Uterus (tissue), 2 donors: ENCODE results near the gene JAML.

Experiments used
- POLR2A ChIP-seq, 2 donors: fragments of 450-650 bp; IDR thresholded peaks; one replicate each; pipeline ENCODE4 v1.6.1; 2016; ENCODE audit warnings: antibody characterized with exemption in 2 of 2, mild to moderate bottlenecking in 1 of 2, moderate library complexity in 1 of 2
- TF ChIP-seq, protein P1 (sequence below), 4 experiments: fragments of 200-600 bp in 2 of 4; fragments of 450-650 bp in 2 of 4; sonication (generic) in 2 of 4; IDR thresholded peaks; one replicate each; pipeline ENCODE4 v1.5.1; 2016 to 2019; ENCODE audit warnings: antibody characterized with exemption in 4 of 4, mild to moderate bottlenecking in 2 of 4, moderate library complexity in 1 of 4

DNA sequence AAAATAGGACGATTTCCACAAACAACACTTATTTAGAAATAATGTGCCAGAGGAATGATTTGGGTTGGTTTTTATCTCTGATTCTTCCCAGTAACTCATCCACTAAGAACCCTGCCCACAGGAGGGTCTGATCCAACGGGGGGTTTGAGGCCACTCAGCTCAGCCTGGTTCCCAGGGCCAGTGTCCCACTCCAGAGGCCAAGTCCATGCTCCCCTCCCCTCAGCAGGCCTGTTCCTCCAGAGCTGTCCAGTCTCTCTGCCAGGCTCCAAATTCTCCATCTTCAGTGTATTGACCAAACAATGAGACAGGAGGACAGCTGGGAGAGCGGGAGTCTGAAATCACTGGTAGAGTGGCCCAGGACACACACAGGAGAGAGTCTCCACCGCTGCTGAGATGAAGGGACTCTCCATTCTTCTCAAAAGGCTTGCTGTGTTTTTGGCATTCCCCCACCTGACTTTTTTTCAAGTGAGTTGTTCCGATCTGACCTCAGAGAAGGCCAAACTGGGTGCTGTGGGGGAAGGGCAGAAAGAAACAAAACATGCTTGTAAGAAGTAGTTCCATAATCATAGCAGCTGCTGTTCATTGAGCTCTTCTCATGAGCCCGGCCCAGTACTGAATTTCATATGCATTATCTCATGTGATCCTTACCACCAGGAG is 30.8 kb downstream of the JAML start:
- TF ChIP-seq, protein P1, sequence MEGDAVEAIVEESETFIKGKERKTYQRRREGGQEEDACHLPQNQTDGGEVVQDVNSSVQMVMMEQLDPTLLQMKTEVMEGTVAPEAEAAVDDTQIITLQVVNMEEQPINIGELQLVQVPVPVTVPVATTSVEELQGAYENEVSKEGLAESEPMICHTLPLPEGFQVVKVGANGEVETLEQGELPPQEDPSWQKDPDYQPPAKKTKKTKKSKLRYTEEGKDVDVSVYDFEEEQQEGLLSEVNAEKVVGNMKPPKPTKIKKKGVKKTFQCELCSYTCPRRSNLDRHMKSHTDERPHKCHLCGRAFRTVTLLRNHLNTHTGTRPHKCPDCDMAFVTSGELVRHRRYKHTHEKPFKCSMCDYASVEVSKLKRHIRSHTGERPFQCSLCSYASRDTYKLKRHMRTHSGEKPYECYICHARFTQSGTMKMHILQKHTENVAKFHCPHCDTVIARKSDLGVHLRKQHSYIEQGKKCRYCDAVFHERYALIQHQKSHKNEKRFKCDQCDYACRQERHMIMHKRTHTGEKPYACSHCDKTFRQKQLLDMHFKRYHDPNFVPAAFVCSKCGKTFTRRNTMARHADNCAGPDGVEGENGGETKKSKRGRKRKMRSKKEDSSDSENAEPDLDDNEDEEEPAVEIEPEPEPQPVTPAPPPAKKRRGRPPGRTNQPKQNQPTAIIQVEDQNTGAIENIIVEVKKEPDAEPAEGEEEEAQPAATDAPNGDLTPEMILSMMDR (IDR thresholded peaks at IDR 0.05) = no peak
- no peak for TF ChIP-seq POLR2A (IDR thresholded peaks at IDR 0.05)
